ENCODE measurements around the gene LAMA5. TPM values are rescaled to one million over a fixed set of nuclear protein-coding genes. Genes with fewer than 3 reads are reported as not detected.

Gene LAMA5
- total RNA-seq, 4 donors from 2014 or later: 13.0 to 35.8 (median 22.7) TPM

- no peak for DNase-seq
- intact Hi-C loops (cut with DNase I; ENCODE audit: low total_unique reads) (no loop called here), in situ Hi-C loops (cut with MboI; ENCODE audit: low sequenced_read_pairs in 4 of 4) (no loop called here)
- Histone ChIP-seq H3K27ac (no peak overlapping the region), H3K36me3 (peaks cover 0 to 14% of the 10 kb centered on the region in 2 donors), H3K27me3 (no peaks in the 10 kb centered on the region), H3K4me3 (no peak overlapping the region), H3K4me1 (no peaks in the 10 kb centered on the region), H3K9me3 (no peaks in the 10 kb centered on the region)
- TF ChIP-seq, protein P1, sequence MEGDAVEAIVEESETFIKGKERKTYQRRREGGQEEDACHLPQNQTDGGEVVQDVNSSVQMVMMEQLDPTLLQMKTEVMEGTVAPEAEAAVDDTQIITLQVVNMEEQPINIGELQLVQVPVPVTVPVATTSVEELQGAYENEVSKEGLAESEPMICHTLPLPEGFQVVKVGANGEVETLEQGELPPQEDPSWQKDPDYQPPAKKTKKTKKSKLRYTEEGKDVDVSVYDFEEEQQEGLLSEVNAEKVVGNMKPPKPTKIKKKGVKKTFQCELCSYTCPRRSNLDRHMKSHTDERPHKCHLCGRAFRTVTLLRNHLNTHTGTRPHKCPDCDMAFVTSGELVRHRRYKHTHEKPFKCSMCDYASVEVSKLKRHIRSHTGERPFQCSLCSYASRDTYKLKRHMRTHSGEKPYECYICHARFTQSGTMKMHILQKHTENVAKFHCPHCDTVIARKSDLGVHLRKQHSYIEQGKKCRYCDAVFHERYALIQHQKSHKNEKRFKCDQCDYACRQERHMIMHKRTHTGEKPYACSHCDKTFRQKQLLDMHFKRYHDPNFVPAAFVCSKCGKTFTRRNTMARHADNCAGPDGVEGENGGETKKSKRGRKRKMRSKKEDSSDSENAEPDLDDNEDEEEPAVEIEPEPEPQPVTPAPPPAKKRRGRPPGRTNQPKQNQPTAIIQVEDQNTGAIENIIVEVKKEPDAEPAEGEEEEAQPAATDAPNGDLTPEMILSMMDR (IDR thresholded peaks at IDR 0.05 in 4 of 5, conservative IDR thresholded peaks at IDR 0.05 in 1 of 5): no peak
- no peak for TF ChIP-seq POLR2A (IDR thresholded peaks at IDR 0.05)
- no peak for ATAC-seq
These were observed 30.8 kb downstream of the LAMA5 start for GRCh38 chr20:62336329-62336728.

GRCh38 chr20:62335532-62335931, 31.6 kb downstream of the LAMA5 start:
- no peak overlapping the region for H3K27ac ChIP-seq
- ATAC-seq (no peak), DNase-seq (no peak)
- in situ Hi-C loops (cut with MboI; ENCODE audit: low sequenced_read_pairs in 4 of 4): no loop called here
- intact Hi-C loops (cut with DNase I; ENCODE audit: low total_unique reads): no loop called here
- H3K36me3 ChIP-seq: peaks cover 0 to 14% of the 10 kb centered on the region in 2 donors
- no peaks in the 10 kb centered on the region for H3K9me3 ChIP-seq
- no peak overlapping the region for H3K4me3 ChIP-seq
- TF ChIP-seq, protein P1 (IDR thresholded peaks at IDR 0.05 in 4 of 5, conservative IDR thresholded peaks at IDR 0.05 in 1 of 5): no peak
- no peak for TF ChIP-seq POLR2A (IDR thresholded peaks at IDR 0.05)
- no peaks in the 10 kb centered on the region for H3K4me1 ChIP-seq
- no peaks in the 10 kb centered on the region for H3K27me3 ChIP-seq

DNA sequence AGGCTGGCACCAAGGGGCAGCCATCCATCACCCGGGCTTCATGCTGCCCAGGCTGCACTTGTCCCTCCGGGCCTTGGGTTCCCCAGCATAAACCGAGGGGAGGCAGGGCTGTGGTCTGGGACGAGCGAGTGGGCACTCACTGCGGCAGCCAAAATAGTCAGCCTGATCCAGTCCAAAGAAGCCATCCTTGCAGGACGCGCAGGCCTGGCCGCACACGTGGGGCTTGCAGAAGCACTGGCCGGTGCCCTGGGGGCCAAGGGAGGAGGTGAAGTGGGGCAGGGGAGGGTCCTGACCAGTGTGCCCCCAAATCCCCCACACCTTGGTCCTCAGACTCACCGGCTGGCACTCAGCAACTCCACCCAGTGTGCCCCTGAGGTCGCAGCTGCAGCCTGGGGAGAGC, 32.2 kb downstream of the LAMA5 start:
- Histone ChIP-seq H3K4me3 (no peak overlapping the region), H3K9me3 (no peaks in the 10 kb centered on the region), H3K27ac (no peak overlapping the region), H3K27me3 (no peaks in the 10 kb centered on the region), H3K4me1 (no peaks in the 10 kb centered on the region), H3K36me3 (peaks cover 0 to 17% of the 10 kb centered on the region in 2 donors)
- no peak for TF ChIP-seq POLR2A (IDR thresholded peaks at IDR 0.05)
- TF ChIP-seq, protein P1 (IDR thresholded peaks at IDR 0.05 in 4 of 5, conservative IDR thresholded peaks at IDR 0.05 in 1 of 5): no peak
- in situ Hi-C loops (cut with MboI; ENCODE audit: low sequenced_read_pairs in 4 of 4): no loop called here
- no peak for ATAC-seq
- DNase-seq: no peak
- intact Hi-C loops (cut with DNase I; ENCODE audit: low total_unique reads): no loop called here

GRCh38 chr20:62333820-62334595, 33.1 kb downstream of the LAMA5 start:
- DNase-seq (no peak), ATAC-seq (no peak)
- H3K27me3 ChIP-seq: no peaks in the 10 kb centered on the region
- in situ Hi-C loops (cut with MboI; ENCODE audit: low sequenced_read_pairs in 4 of 4): no loop called here
- no peaks in the 10 kb centered on the region for H3K4me1 ChIP-seq
- H3K36me3 ChIP-seq: peaks cover 0 to 26% of the 10 kb centered on the region in 2 donors
- no peaks in the 10 kb centered on the region for H3K9me3 ChIP-seq
- TF ChIP-seq POLR2A (IDR thresholded peaks at IDR 0.05): no peak
- TF ChIP-seq, protein P1 (IDR thresholded peaks at IDR 0.05 in 4 of 5, conservative IDR thresholded peaks at IDR 0.05 in 1 of 5): no peak
- intact Hi-C loops (cut with DNase I; ENCODE audit: low total_unique reads): no loop called here
- no peak overlapping the region for H3K27ac ChIP-seq
- H3K4me3 ChIP-seq: no peak overlapping the region

All from gastrocnemius medialis (tissue), 4 donors.